Kidney (tissue), 14 donors: ENCODE measurements around the gene PTPRG. TPM values are rescaled to one million over a fixed set of nuclear protein-coding genes. Genes with fewer than 3 reads are reported as not detected.

Experiments used
- DNase-seq, 5 donors: peaks; one replicate each; pipeline ENCODE4 v3.0.0-alpha.2; 2013 to 2020
- FAIRE-seq: peaks from 2 replicates; lab custom pipeline; 2012; peaks lifted over from hg19 to GRCh38; lab: Jason Lieb, UNC
- H3K27ac ChIP-seq, 2 donors: one replicate each; pipeline ENCODE4 v1.7.0; 2013; ENCODE audit warnings: low read depth in 2 of 2, low read length in 2 of 2, inconsistent platforms in 1 of 2
- H3K27me3 ChIP-seq: one replicate; pipeline ENCODE4 v1.7.1; 2013; ENCODE audit warnings: low read length, inconsistent platforms; ENCODE audit not compliant: control insufficient read depth, insufficient read depth
- H3K36me3 ChIP-seq, 3 donors: one replicate each; pipeline versions ENCODE4 v1.7.0 to v1.7.1; 2013; ENCODE audit warnings: low read length in 3 of 3, control low read depth in 1 of 3, inconsistent platforms in 1 of 3; ENCODE audit not compliant: insufficient read depth in 3 of 3, control insufficient read depth in 2 of 3
- H3K4me1 ChIP-seq, 3 donors: one replicate each; pipeline versions ENCODE4 v1.7.0 to v1.7.1; 2013; ENCODE audit warnings: low read length in 3 of 3, inconsistent platforms in 1 of 3, low read depth in 1 of 3; ENCODE audit not compliant: control insufficient read depth in 2 of 3, insufficient read depth in 2 of 3
- H3K4me3 ChIP-seq, 3 donors: one replicate each; pipeline versions ENCODE4 v1.7.0 to v1.8.1; 2013; ENCODE audit warnings: low read length in 3 of 3, control low read depth in 1 of 3, inconsistent platforms in 1 of 3
- H3K9ac ChIP-seq, 3 donors: one replicate each; pipeline versions ENCODE4 v1.7.0 to v1.7.1; 2013; ENCODE audit warnings: low read length in 3 of 3, control low read depth in 1 of 3, inconsistent platforms in 1 of 3
- H3K9me3 ChIP-seq, 3 donors: one replicate each; pipeline versions ENCODE4 v1.7.0 to v1.7.1; 2013; ENCODE audit warnings: low read length in 3 of 3, control low read depth in 1 of 3, inconsistent platforms in 1 of 3; ENCODE audit not compliant: control insufficient read depth in 2 of 3, insufficient read depth in 1 of 3
- intact Hi-C: fragments of 100-400 bp; cut with DNase I; formaldehyde crosslinking; loops from one replicate; pipeline ENCODE4 v1.11.1; 2022
- polyA plus RNA-seq: library from polyadenylated mRNA; stranded (reverse); fragments of 350-450 nt; fragmentation: Illumina TruSeq; extraction: RNeasy Lipid Tissue Mini Kit (QIAGEN cat#74804); gene quantifications from one replicate; pipeline ENCODE4 v1.2.3, GENCODE V29; 2014; ENCODE audit warnings: low read depth, low replicate concordance; ENCODE audit not compliant: insufficient read depth
- total RNA-seq: library from RNA; stranded (reverse); fragmentation: NEBNext Ultra II Directional; extraction: Animal tissue kit (Norgen Biotek cat#: 25700); gene quantifications from one replicate; pipeline ENCODE4 v1.2.1, GENCODE V29; 2021
- TF ChIP-seq, protein P1 (sequence below): IDR thresholded peaks from 3 replicates; pipeline ENCODE4 v1.5.1; 2012; ENCODE audit warnings: mild to moderate bottlenecking, moderate library complexity, borderline replicate concordance; ENCODE audit not compliant: insufficient read depth; ENCODE audit errors: extremely low read depth
- donor health status: control.
- donor health status: control.
- donor health status: control.
- donor health status: control.
- donor health status: control.
- donor health status: DM: yes; HTN: yes; CAD: no.
- donor health status: Normal renal cell carcinoma (clear cell type).

PTPRG gene
- total and polyA plus RNA-seq, 2 donors from 2014 or later = 9.2 to 154 TPM

DNA sequence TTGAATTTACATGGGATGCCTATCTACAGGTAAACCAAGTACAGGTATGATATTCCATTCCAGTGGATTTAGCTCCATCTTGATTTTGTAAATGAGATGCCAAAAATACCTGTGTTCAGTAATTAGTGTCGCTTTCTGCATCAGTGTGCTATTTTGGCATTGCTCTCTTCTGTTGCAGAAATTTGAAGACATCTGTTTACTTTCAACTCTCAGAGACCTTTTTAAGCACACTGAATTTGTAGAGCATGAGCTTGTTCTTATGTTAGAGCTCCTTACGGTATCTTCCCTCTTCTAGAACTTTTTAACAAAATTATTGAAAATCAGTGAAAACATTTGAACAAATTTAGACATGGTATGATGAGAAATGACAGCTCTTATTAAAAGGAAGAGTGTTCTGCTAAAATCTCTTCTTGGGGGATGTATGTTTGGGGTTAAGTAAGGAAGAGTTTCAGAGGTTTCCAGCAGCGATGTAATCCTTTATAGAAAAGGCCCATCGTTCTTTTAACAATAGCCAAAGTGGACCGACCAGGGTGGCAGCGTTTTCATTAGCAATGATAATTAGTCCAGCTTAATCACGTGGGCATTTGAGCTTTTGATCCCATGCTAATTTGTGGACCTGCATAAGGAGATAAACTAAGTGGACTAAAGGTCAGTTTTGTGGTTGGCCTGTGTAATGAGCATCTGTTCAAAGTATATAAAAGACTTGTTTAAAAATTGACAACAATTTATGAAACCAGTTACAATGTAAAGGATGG lies 385.4 kb downstream of the PTPRG start:
- no peak overlapping the region for H3K27ac ChIP-seq
- no peaks in the 10 kb centered on the region for H3K9me3 ChIP-seq
- DNase-seq = no peak
- no peak overlapping the region for H3K4me3 ChIP-seq
- TF ChIP-seq, protein P1, sequence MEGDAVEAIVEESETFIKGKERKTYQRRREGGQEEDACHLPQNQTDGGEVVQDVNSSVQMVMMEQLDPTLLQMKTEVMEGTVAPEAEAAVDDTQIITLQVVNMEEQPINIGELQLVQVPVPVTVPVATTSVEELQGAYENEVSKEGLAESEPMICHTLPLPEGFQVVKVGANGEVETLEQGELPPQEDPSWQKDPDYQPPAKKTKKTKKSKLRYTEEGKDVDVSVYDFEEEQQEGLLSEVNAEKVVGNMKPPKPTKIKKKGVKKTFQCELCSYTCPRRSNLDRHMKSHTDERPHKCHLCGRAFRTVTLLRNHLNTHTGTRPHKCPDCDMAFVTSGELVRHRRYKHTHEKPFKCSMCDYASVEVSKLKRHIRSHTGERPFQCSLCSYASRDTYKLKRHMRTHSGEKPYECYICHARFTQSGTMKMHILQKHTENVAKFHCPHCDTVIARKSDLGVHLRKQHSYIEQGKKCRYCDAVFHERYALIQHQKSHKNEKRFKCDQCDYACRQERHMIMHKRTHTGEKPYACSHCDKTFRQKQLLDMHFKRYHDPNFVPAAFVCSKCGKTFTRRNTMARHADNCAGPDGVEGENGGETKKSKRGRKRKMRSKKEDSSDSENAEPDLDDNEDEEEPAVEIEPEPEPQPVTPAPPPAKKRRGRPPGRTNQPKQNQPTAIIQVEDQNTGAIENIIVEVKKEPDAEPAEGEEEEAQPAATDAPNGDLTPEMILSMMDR = no peak
- no peaks in the 10 kb centered on the region for H3K36me3 ChIP-seq
- no peaks in the 10 kb centered on the region for H3K27me3 ChIP-seq
- intact Hi-C loops = no loop called here
- peaks cover 0 to 5% (median 3%) of the 10 kb centered on the region in 3 donors for H3K4me1 ChIP-seq
- no peak overlapping the region for H3K9ac ChIP-seq
- FAIRE-seq = no peak

DNA sequence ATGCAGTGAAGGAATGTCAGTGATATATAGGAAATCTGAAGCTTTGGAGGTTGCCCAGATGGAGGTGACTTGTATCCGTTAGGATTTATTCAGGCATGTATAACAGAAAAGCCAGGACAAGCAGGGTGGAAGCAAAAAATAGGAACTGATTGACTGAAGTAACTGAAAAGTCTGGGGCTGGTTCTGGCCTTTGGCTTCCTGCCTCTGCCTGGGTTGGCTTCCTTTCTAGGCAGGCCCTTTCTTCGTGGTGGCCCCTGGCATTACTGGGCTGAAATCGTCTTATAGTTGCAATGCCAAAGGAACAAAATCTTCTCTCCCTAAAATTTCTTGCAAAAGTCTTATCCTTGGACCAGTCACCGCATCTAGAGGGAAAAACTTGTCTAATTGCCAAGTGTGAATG lies 386.1 kb downstream of the PTPRG start:
- Histone ChIP-seq H3K36me3 (no peaks in the 10 kb centered on the region), H3K9me3 (no peaks in the 10 kb centered on the region), H3K9ac (no peak overlapping the region), H3K27me3 (no peaks in the 10 kb centered on the region), H3K27ac (no peak overlapping the region), H3K4me1 (peaks cover 0 to 5% (median 3%) of the 10 kb centered on the region in 3 donors), H3K4me3 (no peak overlapping the region)
- FAIRE-seq (no peak), DNase-seq (no peak)
- intact Hi-C loops = no loop called here
- TF ChIP-seq, protein P1 = no peak

DNA sequence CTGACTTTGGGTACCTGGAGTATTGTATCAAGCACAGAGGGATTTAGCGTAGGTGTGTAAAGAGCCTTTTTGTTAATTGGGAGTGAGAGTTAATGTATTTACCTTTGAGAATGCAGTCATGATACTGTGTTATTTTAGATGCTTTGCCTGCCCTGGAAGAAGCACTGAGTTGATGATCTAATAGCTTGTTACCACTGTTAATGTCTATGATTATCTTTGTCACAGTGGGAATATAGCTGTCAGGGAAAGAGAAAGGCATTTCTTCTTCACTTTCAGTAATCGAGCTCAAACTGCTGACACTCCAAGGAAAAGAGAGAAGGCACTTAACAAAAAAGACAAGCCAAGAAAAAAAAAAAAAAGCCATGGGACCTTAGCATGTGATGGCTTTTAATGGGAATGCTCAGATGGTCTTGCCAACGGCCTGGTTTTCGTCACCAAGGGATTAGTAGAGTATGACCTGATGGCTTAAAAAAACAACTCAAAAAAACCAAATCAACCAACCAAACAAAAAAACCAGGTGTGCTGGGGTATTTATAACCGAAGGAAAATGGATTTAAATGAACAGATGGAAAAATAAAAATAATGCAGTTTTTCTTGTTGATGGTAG lies 387.4 kb downstream of the PTPRG start:
- FAIRE-seq = no peak

More for the DNA sequence above, 387.4 kb downstream of the PTPRG start:
- TF ChIP-seq, protein P1 = no peak
- H3K27me3 ChIP-seq = no peaks in the 10 kb centered on the region
- intact Hi-C loops = no loop called here
- H3K27ac ChIP-seq = no peak overlapping the region
- no peaks in the 10 kb centered on the region for H3K36me3 ChIP-seq
- DNase-seq = no peak
- H3K9me3 ChIP-seq = no peaks in the 10 kb centered on the region
- peaks cover 0 to 5% (median 5%) of the 10 kb centered on the region in 3 donors for H3K4me1 ChIP-seq
- H3K4me3 ChIP-seq = no peak overlapping the region
- no peak overlapping the region for H3K9ac ChIP-seq
